Keratinocyte (primary cell): Measurements from ENCODE around the gene LAT. TPM values are rescaled to one million over a fixed set of nuclear protein-coding genes. Genes with fewer than 3 reads are reported as not detected.

Source experiments
- DNase-seq: peaks from one replicate; pipeline ENCODE4 v3.0.0-alpha.2; 2011; ENCODE audit warnings: low read depth, missing footprints, low spot score
- FAIRE-seq: peaks from 2 replicates; lab custom pipeline; 2011; peaks lifted over from hg19 to GRCh38; lab: Jason Lieb, UNC
- H2AFZ ChIP-seq: 2 replicates; pipeline ENCODE4 v1.6.0; 2012; ENCODE audit warnings: low read length, control low read depth, inconsistent platforms; ENCODE audit not compliant: control insufficient read depth
- H3K27ac ChIP-seq: 2 replicates; pipeline ENCODE4 v1.5.1; 2011; ENCODE audit warnings: low read length; ENCODE audit not compliant: control insufficient read depth, insufficient read depth
- H3K27me3 ChIP-seq: 3 replicates; pipeline ENCODE4 v1.6.0; 2011; ENCODE audit warnings: low read length; ENCODE audit not compliant: control insufficient read depth, insufficient read depth; ENCODE audit errors: extremely low read depth
- H3K36me3 ChIP-seq, 2 experiments: 2 replicates in 1 of 2; 3 replicates in 1 of 2; pipeline ENCODE4 v1.5.1; 2011; ENCODE audit warnings: low read length in 2 of 2, mild to moderate bottlenecking in 1 of 2; ENCODE audit not compliant: control insufficient read depth in 2 of 2, insufficient read depth in 2 of 2; ENCODE audit errors: extremely low read depth in 1 of 2
- H3K4me1 ChIP-seq: 3 replicates; pipeline ENCODE4 v1.5.1; 2011; ENCODE audit warnings: low read length; ENCODE audit not compliant: control insufficient read depth, insufficient read depth; ENCODE audit errors: extremely low read depth
- H3K4me2 ChIP-seq: 3 replicates; pipeline ENCODE4 v1.6.0; 2011; ENCODE audit warnings: low read depth, low read length; ENCODE audit not compliant: control insufficient read depth, insufficient read depth; ENCODE audit errors: extremely low read depth
- H3K4me3 ChIP-seq, 3 experiments: fragments of 200-600 bp in 1 of 3; sonication (generic) in 1 of 3; 2 replicates in 2 of 3; 3 replicates in 1 of 3; pipeline ENCODE4 v1.5.1; 2011 to 2016; ENCODE audit warnings: low read length in 3 of 3, mild to moderate bottlenecking in 3 of 3, control low read depth in 2 of 3, inconsistent platforms in 1 of 3, low read depth in 1 of 3, mixed read lengths in 1 of 3, mixed run types in 1 of 3, moderate library complexity in 1 of 3; ENCODE audit not compliant: control insufficient read depth in 2 of 3, insufficient read depth in 2 of 3; ENCODE audit errors: extremely low read depth in 1 of 3
- H3K79me2 ChIP-seq: 2 replicates; pipeline ENCODE4 v1.6.0; 2012; ENCODE audit warnings: low read length; ENCODE audit not compliant: control insufficient read depth, insufficient read depth
- H3K9ac ChIP-seq: 3 replicates; pipeline ENCODE4 v1.6.0; 2011; ENCODE audit warnings: low read length; ENCODE audit not compliant: control insufficient read depth, insufficient read depth; ENCODE audit errors: extremely low read depth
- H3K9me1 ChIP-seq: 3 replicates; pipeline ENCODE4 v1.6.0; 2011; ENCODE audit warnings: low read length; ENCODE audit not compliant: control insufficient read depth, insufficient read depth; ENCODE audit errors: extremely low read depth
- H3K9me3 ChIP-seq: 2 replicates; pipeline ENCODE4 v1.5.1; 2012; ENCODE audit warnings: low read depth, low read length; ENCODE audit not compliant: control insufficient read depth
- H4K20me1 ChIP-seq: 3 replicates; pipeline ENCODE4 v1.6.0; 2011; ENCODE audit warnings: low read length; ENCODE audit not compliant: control insufficient read depth, insufficient read depth; ENCODE audit errors: extremely low read depth
- EZH2 ChIP-seq: IDR thresholded peaks from one replicate; pipeline ENCODE4 v1.6.1; 2012; ENCODE audit warnings: inconsistent platforms, mild to moderate bottlenecking, low read length, moderate library complexity
- dilution Hi-C: fragments of 300-500 bp; cut with MboI; formaldehyde crosslinking; loops from one replicate; pipeline ENCODE4 v1.7.0; 2020; ENCODE audit warnings: low sequenced_read_pairs; ENCODE audit not compliant: extremely low pct_ligation_motif_present
- polyA plus RNA-seq, 5 experiments: library from polyadenylated mRNA; depleted of rRNA in 3 of 5; stranded (reverse) in 3 of 5; stranded (forward) in 1 of 5; unstranded in 1 of 5; fragments of >200 nt; gene quantifications; 1 replicate in 1 of 5; 2 replicates in 3 of 5; 3 replicates in 1 of 5; pipeline versions ENCODE4 v1.2.1 to v1.2.3, GENCODE V29; 2011 to 2012; ENCODE audit warnings: missing spikeins in 2 of 5, low read depth in 1 of 5, low replicate concordance in 1 of 5
- TF ChIP-seq, protein P1 (sequence below), 3 experiments: IDR thresholded peaks in 1 of 3; conservative IDR thresholded peaks in 1 of 3; optimal IDR thresholded peaks in 1 of 3; 2 replicates in 2 of 3; 3 replicates in 1 of 3; pipeline versions ENCODE3 to v1.5.1; 2011; ENCODE audit warnings: low read length in 3 of 3, mild to moderate bottlenecking in 3 of 3, moderate library complexity in 2 of 3, control low read depth in 1 of 3, inconsistent platforms in 1 of 3; ENCODE audit not compliant: insufficient read depth in 2 of 3; ENCODE audit errors: extremely low read depth in 1 of 3

The LAT gene
- polyA plus RNA-seq, 1 donor (not counting 4 experiments of a cell fraction or from before 2014, with no cell fraction given) = 1.2 TPM

GRCh38 chr16:29009838-29010166 is 24.9 kb downstream of the LAT start:
- FAIRE-seq (no peak), DNase-seq (no peak)
- no peaks in the 10 kb centered on the region for H3K27me3 ChIP-seq
- no peaks in the 10 kb centered on the region for H3K9me3 ChIP-seq
- dilution Hi-C loops = no loop called here
- no peaks in the 10 kb centered on the region for H3K4me1 ChIP-seq
- H3K27ac ChIP-seq = no peak overlapping the region
- H4K20me1 ChIP-seq = no peaks in the 10 kb centered on the region
- no peak overlapping the region for H3K4me3 ChIP-seq
- H3K9ac ChIP-seq = no peak overlapping the region
- no peak overlapping the region for H2AFZ ChIP-seq
- TF ChIP-seq EZH2 = no peak
- TF ChIP-seq, protein P1, sequence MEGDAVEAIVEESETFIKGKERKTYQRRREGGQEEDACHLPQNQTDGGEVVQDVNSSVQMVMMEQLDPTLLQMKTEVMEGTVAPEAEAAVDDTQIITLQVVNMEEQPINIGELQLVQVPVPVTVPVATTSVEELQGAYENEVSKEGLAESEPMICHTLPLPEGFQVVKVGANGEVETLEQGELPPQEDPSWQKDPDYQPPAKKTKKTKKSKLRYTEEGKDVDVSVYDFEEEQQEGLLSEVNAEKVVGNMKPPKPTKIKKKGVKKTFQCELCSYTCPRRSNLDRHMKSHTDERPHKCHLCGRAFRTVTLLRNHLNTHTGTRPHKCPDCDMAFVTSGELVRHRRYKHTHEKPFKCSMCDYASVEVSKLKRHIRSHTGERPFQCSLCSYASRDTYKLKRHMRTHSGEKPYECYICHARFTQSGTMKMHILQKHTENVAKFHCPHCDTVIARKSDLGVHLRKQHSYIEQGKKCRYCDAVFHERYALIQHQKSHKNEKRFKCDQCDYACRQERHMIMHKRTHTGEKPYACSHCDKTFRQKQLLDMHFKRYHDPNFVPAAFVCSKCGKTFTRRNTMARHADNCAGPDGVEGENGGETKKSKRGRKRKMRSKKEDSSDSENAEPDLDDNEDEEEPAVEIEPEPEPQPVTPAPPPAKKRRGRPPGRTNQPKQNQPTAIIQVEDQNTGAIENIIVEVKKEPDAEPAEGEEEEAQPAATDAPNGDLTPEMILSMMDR (optimal IDR thresholded peaks at IDR 0.05 in 1 of 3, IDR thresholded peaks at IDR 0.05 in 1 of 3, conservative IDR thresholded peaks at IDR 0.05 in 1 of 3; ENCODE audit: extremely low read depth in 1 of 3, insufficient read depth in 2 of 3, low read length in 3 of 3) = no peak
- H3K4me2 ChIP-seq = no peak overlapping the region
- H3K36me3 ChIP-seq = no peaks in the 10 kb centered on the region
- no peaks in the 10 kb centered on the region for H3K79me2 ChIP-seq
- H3K9me1 ChIP-seq = no peaks in the 10 kb centered on the region

DNA sequence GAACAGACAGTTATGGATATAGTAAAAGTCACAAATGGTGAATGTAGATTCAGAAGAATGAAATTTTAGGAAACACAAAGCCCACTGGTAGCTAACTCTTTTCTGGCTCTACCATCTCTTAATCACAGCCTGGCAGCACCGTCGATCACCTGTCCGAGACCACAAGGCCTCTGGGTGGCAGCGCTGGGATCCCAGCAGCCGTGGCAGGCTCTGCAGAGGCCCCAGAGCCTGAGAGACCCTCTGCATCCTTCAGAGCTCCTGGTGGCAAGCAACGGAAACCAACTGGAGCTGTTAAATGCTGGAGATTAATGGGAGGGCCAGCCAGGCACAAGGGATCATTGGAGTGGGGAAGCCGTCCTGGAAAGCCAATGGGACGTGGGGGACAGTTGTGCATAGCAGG is 26.3 kb downstream of the LAT start:
- Histone ChIP-seq H3K79me2 (no peaks in the 10 kb centered on the region), H3K27me3 (no peaks in the 10 kb centered on the region), H3K27ac (no peak overlapping the region), H3K9ac (no peak overlapping the region), H3K9me3 (no peaks in the 10 kb centered on the region), H3K4me3 (no peak overlapping the region), H2AFZ (no peak overlapping the region), H3K9me1 (no peaks in the 10 kb centered on the region), H4K20me1 (no peaks in the 10 kb centered on the region), H3K36me3 (no peaks in the 10 kb centered on the region), H3K4me1 (no peaks in the 10 kb centered on the region), H3K4me2 (no peak overlapping the region)
- DNase-seq = no peak
- dilution Hi-C loops = no loop called here
- TF ChIP-seq, protein P1 (optimal IDR thresholded peaks at IDR 0.05 in 1 of 3, IDR thresholded peaks at IDR 0.05 in 1 of 3, conservative IDR thresholded peaks at IDR 0.05 in 1 of 3; ENCODE audit: extremely low read depth in 1 of 3, insufficient read depth in 2 of 3, low read length in 3 of 3) = no peak
- no peak for TF ChIP-seq EZH2
- no peak for FAIRE-seq
